DOHH2 (cell line): ENCODE data around the gene TC2N.
A peak's percentile ranks its signal among the peaks of the same experiment; 100 is the strongest.

ENCODE experiments used
- EZH2phosphoT487 ChIP-seq: fragments of 200-600 bp; sonication (generic); IDR thresholded peaks from 2 replicates; pipeline ENCODE4 v1.6.1; 2017; ENCODE audit warnings: borderline replicate concordance, mild to moderate bottlenecking, antibody characterized with exemption, low read length, moderate library complexity, mixed read lengths
- TF ChIP-seq, protein P1 (sequence below): fragments of 200-600 bp; sonication (generic); IDR thresholded peaks from one replicate; pipeline ENCODE4 v1.5.1; 2014; ENCODE audit warnings: antibody characterized with exemption, mild to moderate bottlenecking, low read depth, low read length; ENCODE audit not compliant: poor library complexity, severe bottlenecking

DNA sequence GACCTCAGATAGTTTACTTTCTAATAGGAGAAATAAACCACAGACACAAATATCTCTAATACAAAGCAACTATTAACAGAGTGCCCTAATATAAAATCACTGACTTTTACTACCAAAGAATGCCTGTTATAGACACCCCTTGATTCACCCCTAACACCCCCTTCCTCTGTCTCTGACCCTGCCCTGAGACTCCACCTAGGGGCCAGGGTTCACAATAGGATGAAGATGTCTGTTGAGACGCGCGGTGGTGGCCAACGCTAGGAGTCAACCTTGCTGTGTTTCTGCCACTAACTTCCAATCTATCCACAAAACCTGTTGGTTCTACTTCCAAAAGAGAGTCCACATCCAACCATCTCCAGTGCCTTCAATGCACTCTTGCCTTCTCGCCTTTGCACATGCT lies 10.9 kb upstream of the TC2N start:
- TF ChIP-seq, protein P1, sequence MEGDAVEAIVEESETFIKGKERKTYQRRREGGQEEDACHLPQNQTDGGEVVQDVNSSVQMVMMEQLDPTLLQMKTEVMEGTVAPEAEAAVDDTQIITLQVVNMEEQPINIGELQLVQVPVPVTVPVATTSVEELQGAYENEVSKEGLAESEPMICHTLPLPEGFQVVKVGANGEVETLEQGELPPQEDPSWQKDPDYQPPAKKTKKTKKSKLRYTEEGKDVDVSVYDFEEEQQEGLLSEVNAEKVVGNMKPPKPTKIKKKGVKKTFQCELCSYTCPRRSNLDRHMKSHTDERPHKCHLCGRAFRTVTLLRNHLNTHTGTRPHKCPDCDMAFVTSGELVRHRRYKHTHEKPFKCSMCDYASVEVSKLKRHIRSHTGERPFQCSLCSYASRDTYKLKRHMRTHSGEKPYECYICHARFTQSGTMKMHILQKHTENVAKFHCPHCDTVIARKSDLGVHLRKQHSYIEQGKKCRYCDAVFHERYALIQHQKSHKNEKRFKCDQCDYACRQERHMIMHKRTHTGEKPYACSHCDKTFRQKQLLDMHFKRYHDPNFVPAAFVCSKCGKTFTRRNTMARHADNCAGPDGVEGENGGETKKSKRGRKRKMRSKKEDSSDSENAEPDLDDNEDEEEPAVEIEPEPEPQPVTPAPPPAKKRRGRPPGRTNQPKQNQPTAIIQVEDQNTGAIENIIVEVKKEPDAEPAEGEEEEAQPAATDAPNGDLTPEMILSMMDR: peak; percentile 49
- no peak for TF ChIP-seq EZH2phosphoT487
